ENCODE data around the gene PTEN.

GRCh38 chr10:87961314-87961713 lies 97.9 kb downstream of the PTEN start:
- TF ChIP-seq POLR2AphosphoS5 (IDR thresholded peaks at IDR 0.05; ENCODE audit: insufficient read depth in 1 of 2, low read depth in 1 of 2) (peak; percentile 30 to 53), POLR2A (IDR thresholded peaks at IDR 0.05) (no peak)
